NCI-H128 (cell line): Measurements from ENCODE around the gene TRAF3.
"Not testable (repeated sequence)": the region's sequence is repeated elsewhere in the genome, so short reads cannot be mapped to it uniquely, and the experiment has no call there.

Source experiments
- DNase-seq: peaks from one replicate; lab custom pipeline; 2025; ENCODE audit not compliant: unreplicated experiment; lab: John Stamatoyannopoulos, UW

The TRAF3 gene

GRCh38 chr14:102751088-102751487 lies 26.2 kb upstream of the TRAF3 start:
- DNase-seq, result no peak

- DNase-seq, result no peak
Measured at GRCh38 chr14:102752239-102752847, 24.9 kb upstream of the TRAF3 start.

GRCh38 chr14:102754370-102755262 lies 22.6 kb upstream of the TRAF3 start:
- no peak for DNase-seq

GRCh38 chr14:102757646-102758045 lies 19.6 kb upstream of the TRAF3 start:
- no peak for DNase-seq

GRCh38 chr14:102758087-102758486 lies 19.2 kb upstream of the TRAF3 start:
- no peak for DNase-seq

GRCh38 chr14:102759456-102760187 lies 17.6 kb upstream of the TRAF3 start:
- DNase-seq, result no peak

- no peak for DNase-seq
Measured at GRCh38 chr14:102760496-102761193, 16.6 kb upstream of the TRAF3 start.

GRCh38 chr14:102761206-102761605 lies 16.0 kb upstream of the TRAF3 start:
- DNase-seq, result no peak

GRCh38 chr14:102764220-102764671 lies 13.0 kb upstream of the TRAF3 start:
- no peak for DNase-seq

- DNase-seq, result not testable (repeated sequence)
Measured at GRCh38 chr14:102765770-102766169, 11.5 kb upstream of the TRAF3 start.

GRCh38 chr14:102768223-102769048 lies 8.8 kb upstream of the TRAF3 start:
- no peak for DNase-seq

- DNase-seq, result no peak
Measured at GRCh38 chr14:102769049-102769327, 8.3 kb upstream of the TRAF3 start.

- no peak for DNase-seq
Measured at GRCh38 chr14:102770147-102771123, 6.8 kb upstream of the TRAF3 start.

- no peak for DNase-seq
Measured at GRCh38 chr14:102771144-102771543, 6.1 kb upstream of the TRAF3 start.

- DNase-seq, result no peak
Measured at GRCh38 chr14:102772781-102773570, 4.3 kb upstream of the TRAF3 start.

- DNase-seq, result no peak
Measured at GRCh38 chr14:102774391-102775153, 2.7 kb upstream of the TRAF3 start.

GRCh38 chr14:102775855-102776760 lies 1.1 kb upstream of the TRAF3 start:
- DNase-seq, result no peak
